HEK293 (cell line): ENCODE results near the gene RETREG3.

Source experiments
- EGR2 ChIP-seq: fragments of 450-650 bp; formaldehyde crosslinking; IDR thresholded peaks from 2 replicates; pipeline ENCODE4 v1.5.1; 2016; ENCODE audit warnings: low read depth, missing biosample characterization, missing genetic modification characterization
- HOXA7 ChIP-seq: sonication (generic); formaldehyde crosslinking; IDR thresholded peaks from 2 replicates; pipeline ENCODE4 v1.8.1; 2022; ENCODE audit warnings: missing genetic modification reagents, borderline replicate concordance
- HOXC10 ChIP-seq: sonication (generic); formaldehyde crosslinking; IDR thresholded peaks from 2 replicates; pipeline ENCODE4 v1.8.1; 2023; ENCODE audit warnings: mild to moderate bottlenecking, missing genetic modification reagents
- IKZF3 ChIP-seq: fragments of 450-650 bp; IDR thresholded peaks from 2 replicates; pipeline ENCODE4 v1.5.0; 2018; ENCODE audit warnings: missing biosample characterization, mild to moderate bottlenecking, missing genetic modification characterization, moderate library complexity
- KLF10 ChIP-seq: fragments of 450-650 bp; IDR thresholded peaks from 2 replicates; pipeline ENCODE4 v1.5.1; 2018; ENCODE audit warnings: missing biosample characterization, mild to moderate bottlenecking, missing genetic modification characterization
- MZF1 ChIP-seq: fragments of 450-650 bp; formaldehyde crosslinking; IDR thresholded peaks from 2 replicates; pipeline ENCODE4 v1.5.1; 2017; ENCODE audit warnings: missing biosample characterization, missing genetic modification characterization, borderline replicate concordance
- OVOL3 ChIP-seq: fragments of 450-650 bp; formaldehyde crosslinking; IDR thresholded peaks from 2 replicates; pipeline ENCODE4 v1.5.1; 2016; ENCODE audit warnings: missing biosample characterization, missing genetic modification characterization
- SALL2 ChIP-seq: fragments of 450-650 bp; formaldehyde crosslinking; IDR thresholded peaks from 2 replicates; pipeline ENCODE4 v1.5.0; 2017; ENCODE audit warnings: missing biosample characterization, mild to moderate bottlenecking, missing genetic modification characterization, borderline replicate concordance
- ZBTB48 ChIP-seq: fragments of 450-650 bp; formaldehyde crosslinking; IDR thresholded peaks from 2 replicates; pipeline ENCODE4 v1.5.1; 2016; ENCODE audit warnings: missing biosample characterization, missing genetic modification characterization
- ZBTB8A ChIP-seq: fragments of 450-650 bp; formaldehyde crosslinking; IDR thresholded peaks from 2 replicates; pipeline ENCODE4 v1.5.1; 2016; ENCODE audit warnings: missing biosample characterization, missing genetic modification characterization
- ZNF112 ChIP-seq: fragments of 450-650 bp; formaldehyde crosslinking; IDR thresholded peaks from 2 replicates; pipeline ENCODE4 v1.5.0; 2017; ENCODE audit warnings: missing biosample characterization, missing genetic modification characterization
- ZNF133 ChIP-seq: fragments of 450-650 bp; formaldehyde crosslinking; IDR thresholded peaks from 2 replicates; pipeline ENCODE4 v1.5.1; 2016; ENCODE audit warnings: missing biosample characterization, missing genetic modification characterization
- ZNF19 ChIP-seq: fragments of 450-650 bp; formaldehyde crosslinking; IDR thresholded peaks from 2 replicates; pipeline ENCODE4; 2016; ENCODE audit warnings: missing biosample characterization, missing genetic modification characterization, low read depth
- ZNF223 ChIP-seq: fragments of 450-650 bp; formaldehyde crosslinking; IDR thresholded peaks from 2 replicates; pipeline ENCODE4 v1.5.1; 2016; ENCODE audit warnings: missing biosample characterization, missing genetic modification characterization
- ZNF23 ChIP-seq: fragments of 450-650 bp; formaldehyde crosslinking; IDR thresholded peaks from 2 replicates; pipeline ENCODE4 v1.5.1; 2016; ENCODE audit warnings: missing biosample characterization, missing genetic modification characterization, borderline replicate concordance
- ZNF26 ChIP-seq: fragments of 450-650 bp; formaldehyde crosslinking; IDR thresholded peaks from 2 replicates; pipeline ENCODE4 v1.5.1; 2016; ENCODE audit warnings: missing biosample characterization, missing genetic modification characterization
- ZNF354C ChIP-seq: fragments of 450-650 bp; formaldehyde crosslinking; IDR thresholded peaks from 2 replicates; pipeline ENCODE4 v1.5.1; 2016; ENCODE audit warnings: missing biosample characterization, missing genetic modification characterization, low read depth, borderline replicate concordance
- ZNF398 ChIP-seq: fragments of 450-650 bp; formaldehyde crosslinking; IDR thresholded peaks from 2 replicates; pipeline ENCODE4 v1.5.1; 2017; ENCODE audit warnings: missing biosample characterization, missing genetic modification characterization
- ZNF488 ChIP-seq: fragments of 450-650 bp; formaldehyde crosslinking; IDR thresholded peaks from 2 replicates; pipeline ENCODE4 v1.5.1; 2016; ENCODE audit warnings: missing biosample characterization, missing genetic modification characterization
- ZNF530 ChIP-seq: fragments of 450-650 bp; formaldehyde crosslinking; IDR thresholded peaks from 2 replicates; pipeline ENCODE4 v1.5.1; 2016; ENCODE audit warnings: low read depth, missing biosample characterization, missing genetic modification characterization
- ZNF777 ChIP-seq: fragments of 450-650 bp; formaldehyde crosslinking; IDR thresholded peaks from 2 replicates; pipeline ENCODE4 v1.5.1; 2017; ENCODE audit warnings: missing biosample characterization, missing genetic modification characterization, borderline replicate concordance
- ZSCAN30 ChIP-seq: fragments of 450-650 bp; IDR thresholded peaks from 2 replicates; pipeline ENCODE4 v1.5.1; 2018; ENCODE audit warnings: missing biosample characterization, mild to moderate bottlenecking, missing genetic modification characterization, moderate library complexity
- ZSCAN4 ChIP-seq: fragments of 450-650 bp; formaldehyde crosslinking; IDR thresholded peaks from 2 replicates; pipeline ENCODE4 v1.5.1; 2017; ENCODE audit warnings: missing biosample characterization, missing genetic modification characterization
- TF ChIP-seq, protein P1 (sequence below): fragments of 450-650 bp; formaldehyde crosslinking; IDR thresholded peaks from 2 replicates; pipeline ENCODE4 v1.5.1; 2016; ENCODE audit warnings: missing biosample characterization, missing genetic modification characterization
- TF ChIP-seq, protein P2 (sequence below): fragments of 450-650 bp; formaldehyde crosslinking; IDR thresholded peaks from 2 replicates; pipeline ENCODE4 v1.5.1; 2016; ENCODE audit warnings: missing biosample characterization, missing genetic modification characterization
- TF ChIP-seq, protein P3 (sequence below): fragments of 450-650 bp; IDR thresholded peaks from 2 replicates; pipeline ENCODE4 v1.5.1; 2018; ENCODE audit warnings: missing biosample characterization, mild to moderate bottlenecking, missing genetic modification characterization

The RETREG3 gene

DNA sequence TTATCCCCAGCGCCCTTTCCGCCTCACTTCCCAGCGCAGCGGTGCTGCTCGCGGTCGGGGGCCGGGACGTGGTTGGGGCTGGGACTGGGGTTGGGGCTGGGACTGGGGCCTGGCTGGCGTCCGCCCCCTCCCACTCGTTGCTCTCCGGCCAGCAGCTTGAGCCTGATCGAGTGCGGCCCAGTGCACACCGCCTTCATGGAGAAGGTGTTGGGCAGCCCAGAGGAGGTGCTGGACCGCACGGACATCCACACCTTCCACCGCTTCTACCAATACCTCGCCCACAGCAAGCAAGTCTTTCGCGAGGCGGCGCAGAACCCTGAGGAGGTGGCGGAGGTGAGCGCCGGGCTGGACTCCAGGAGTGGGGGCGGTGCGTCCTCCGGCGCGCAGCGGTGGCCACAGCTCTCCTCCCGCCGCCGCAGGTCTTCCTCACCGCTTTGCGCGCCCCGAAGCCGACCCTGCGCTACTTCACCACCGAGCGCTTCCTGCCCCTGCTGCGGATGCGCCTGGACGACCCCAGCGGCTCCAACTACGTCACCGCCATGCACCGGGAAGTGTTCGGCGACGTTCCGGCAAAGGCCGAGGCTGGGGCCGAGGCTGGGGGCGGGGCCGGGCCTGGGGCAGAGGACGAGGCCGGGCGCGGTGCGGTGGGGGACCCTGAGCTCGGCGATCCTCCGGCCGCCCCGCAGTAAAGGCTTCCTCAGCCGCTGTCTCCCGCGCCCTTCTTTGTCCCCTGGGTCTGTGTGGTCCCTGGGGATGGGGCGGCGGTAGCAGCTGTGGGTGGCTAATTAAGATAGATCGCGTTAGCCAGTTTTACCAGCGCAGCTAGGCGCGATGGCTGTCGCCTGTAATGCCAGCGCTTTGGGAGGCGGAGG lies 54.7 kb downstream of the RETREG3 start (continued):
- TF ChIP-seq, protein P1, sequence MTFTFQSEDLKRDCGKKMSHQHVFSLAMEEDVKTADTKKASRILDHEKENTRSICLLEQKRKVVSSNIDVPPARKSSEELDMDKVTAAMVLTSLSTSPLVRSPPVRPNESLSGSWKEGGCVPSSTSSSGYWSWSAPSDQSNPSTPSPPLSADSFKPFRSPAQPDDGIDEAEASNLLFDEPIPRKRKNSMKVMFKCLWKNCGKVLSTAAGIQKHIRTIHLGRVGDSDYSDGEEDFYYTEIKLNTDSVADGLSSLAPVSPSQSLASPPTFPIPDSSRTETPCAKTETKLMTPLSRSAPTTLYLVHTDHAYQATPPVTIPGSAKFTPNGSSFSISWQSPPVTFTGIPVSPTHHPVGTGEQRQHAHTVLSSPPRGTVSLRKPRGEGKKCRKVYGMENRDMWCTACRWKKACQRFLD: no peak
- TF ChIP-seq IKZF3 (tag by site-specific recombination): peak; percentile 71; the same call in 1 of the 2 replicates
- TF ChIP-seq ZNF26 (tag by site-specific recombination): no peak
- no peak for TF ChIP-seq HOXC10 (CRISPR knock-in tag)
- no peak for TF ChIP-seq ZNF23 (tag by site-specific recombination)
- TF ChIP-seq ZNF354C (tag by site-specific recombination): no peak
- TF ChIP-seq SALL2 (tag by site-specific recombination): no peak
- TF ChIP-seq KLF10: peak; percentile 76; the same call in 1 of the 2 replicates
- TF ChIP-seq ZNF223: no peak
- peak; percentile 95 for TF ChIP-seq EGR2
- no peak for TF ChIP-seq ZNF488
- no peak for TF ChIP-seq ZNF133 (tag by site-specific recombination)
- no peak for TF ChIP-seq ZNF777 (tag by site-specific recombination)
- no peak for TF ChIP-seq ZSCAN4 (tag by site-specific recombination)
- TF ChIP-seq, protein P2, sequence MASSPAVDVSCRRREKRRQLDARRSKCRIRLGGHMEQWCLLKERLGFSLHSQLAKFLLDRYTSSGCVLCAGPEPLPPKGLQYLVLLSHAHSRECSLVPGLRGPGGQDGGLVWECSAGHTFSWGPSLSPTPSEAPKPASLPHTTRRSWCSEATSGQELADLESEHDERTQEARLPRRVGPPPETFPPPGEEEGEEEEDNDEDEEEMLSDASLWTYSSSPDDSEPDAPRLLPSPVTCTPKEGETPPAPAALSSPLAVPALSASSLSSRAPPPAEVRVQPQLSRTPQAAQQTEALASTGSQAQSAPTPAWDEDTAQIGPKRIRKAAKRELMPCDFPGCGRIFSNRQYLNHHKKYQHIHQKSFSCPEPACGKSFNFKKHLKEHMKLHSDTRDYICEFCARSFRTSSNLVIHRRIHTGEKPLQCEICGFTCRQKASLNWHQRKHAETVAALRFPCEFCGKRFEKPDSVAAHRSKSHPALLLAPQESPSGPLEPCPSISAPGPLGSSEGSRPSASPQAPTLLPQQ (tag by site-specific recombination): 0 out of 2 replicates have a peak, but pooled peaks have one; percentile 38
- no peak for TF ChIP-seq HOXA7 (CRISPR knock-in tag)
- TF ChIP-seq ZSCAN30 (tag by site-specific recombination): peak; percentile 64; the same call in 1 of the 2 replicates
- TF ChIP-seq, protein P3, sequence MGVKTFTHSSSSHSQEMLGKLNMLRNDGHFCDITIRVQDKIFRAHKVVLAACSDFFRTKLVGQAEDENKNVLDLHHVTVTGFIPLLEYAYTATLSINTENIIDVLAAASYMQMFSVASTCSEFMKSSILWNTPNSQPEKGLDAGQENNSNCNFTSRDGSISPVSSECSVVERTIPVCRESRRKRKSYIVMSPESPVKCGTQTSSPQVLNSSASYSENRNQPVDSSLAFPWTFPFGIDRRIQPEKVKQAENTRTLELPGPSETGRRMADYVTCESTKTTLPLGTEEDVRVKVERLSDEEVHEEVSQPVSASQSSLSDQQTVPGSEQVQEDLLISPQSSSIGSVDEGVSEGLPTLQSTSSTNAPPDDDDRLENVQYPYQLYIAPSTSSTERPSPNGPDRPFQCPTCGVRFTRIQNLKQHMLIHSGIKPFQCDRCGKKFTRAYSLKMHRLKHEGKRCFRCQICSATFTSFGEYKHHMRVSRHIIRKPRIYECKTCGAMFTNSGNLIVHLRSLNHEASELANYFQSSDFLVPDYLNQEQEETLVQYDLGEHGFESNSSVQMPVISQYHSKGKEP (tag by site-specific recombination): peak; percentile 61; the same call in 1 of the 2 replicates
- no peak for TF ChIP-seq ZNF398 (tag by site-specific recombination)
- no peak for TF ChIP-seq ZNF530 (tag by site-specific recombination)
- peak; percentile 62 for TF ChIP-seq ZBTB8A (tag by site-specific recombination)
- TF ChIP-seq ZNF19 (tag by site-specific recombination): no peak
- no peak for TF ChIP-seq MZF1 (tag by site-specific recombination)
- no peak for TF ChIP-seq OVOL3 (tag by site-specific recombination)
- no peak for TF ChIP-seq ZNF112 (tag by site-specific recombination)
- TF ChIP-seq ZBTB48 (tag by site-specific recombination): no peak; the same call in 1 of the 2 replicates
